Measurements from ENCODE around the gene SEC63.
A peak's percentile ranks its signal among the peaks of the same experiment; 100 is the strongest.
"Not testable (repeated sequence)": the region's sequence is repeated elsewhere in the genome, so short reads cannot be mapped to it uniquely, and the experiment has no call there.

Gene SEC63

DNA sequence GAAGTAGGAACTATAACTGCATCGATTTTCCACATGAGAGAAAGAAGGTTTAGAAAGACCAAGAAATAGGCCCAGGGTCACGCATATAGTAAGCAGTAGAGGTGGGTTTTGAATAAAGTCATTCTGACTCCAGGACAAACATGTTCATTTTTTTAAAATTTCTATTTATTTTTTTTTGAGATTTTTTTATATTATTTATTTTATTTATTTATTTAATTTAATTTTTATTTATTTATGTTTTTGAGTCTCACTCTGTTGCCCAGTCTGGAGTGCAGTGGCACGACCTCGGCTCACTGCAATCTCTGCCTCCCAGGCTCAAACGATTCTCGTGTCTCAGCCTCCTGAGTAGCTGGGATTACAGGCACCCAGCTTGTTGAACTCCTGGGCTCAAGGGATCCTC lies 13.2 kb upstream of the SEC63 start:
- DNase-seq (ENCODE audit: low read depth): no peak
- TF ChIP-seq, protein P1, sequence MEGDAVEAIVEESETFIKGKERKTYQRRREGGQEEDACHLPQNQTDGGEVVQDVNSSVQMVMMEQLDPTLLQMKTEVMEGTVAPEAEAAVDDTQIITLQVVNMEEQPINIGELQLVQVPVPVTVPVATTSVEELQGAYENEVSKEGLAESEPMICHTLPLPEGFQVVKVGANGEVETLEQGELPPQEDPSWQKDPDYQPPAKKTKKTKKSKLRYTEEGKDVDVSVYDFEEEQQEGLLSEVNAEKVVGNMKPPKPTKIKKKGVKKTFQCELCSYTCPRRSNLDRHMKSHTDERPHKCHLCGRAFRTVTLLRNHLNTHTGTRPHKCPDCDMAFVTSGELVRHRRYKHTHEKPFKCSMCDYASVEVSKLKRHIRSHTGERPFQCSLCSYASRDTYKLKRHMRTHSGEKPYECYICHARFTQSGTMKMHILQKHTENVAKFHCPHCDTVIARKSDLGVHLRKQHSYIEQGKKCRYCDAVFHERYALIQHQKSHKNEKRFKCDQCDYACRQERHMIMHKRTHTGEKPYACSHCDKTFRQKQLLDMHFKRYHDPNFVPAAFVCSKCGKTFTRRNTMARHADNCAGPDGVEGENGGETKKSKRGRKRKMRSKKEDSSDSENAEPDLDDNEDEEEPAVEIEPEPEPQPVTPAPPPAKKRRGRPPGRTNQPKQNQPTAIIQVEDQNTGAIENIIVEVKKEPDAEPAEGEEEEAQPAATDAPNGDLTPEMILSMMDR (conservative IDR thresholded peaks at IDR 0.05; ENCODE audit: low read depth, low read length): no peak
- H3K4me3 ChIP-seq (ENCODE audit: low read length): no peak overlapping the region

DNA sequence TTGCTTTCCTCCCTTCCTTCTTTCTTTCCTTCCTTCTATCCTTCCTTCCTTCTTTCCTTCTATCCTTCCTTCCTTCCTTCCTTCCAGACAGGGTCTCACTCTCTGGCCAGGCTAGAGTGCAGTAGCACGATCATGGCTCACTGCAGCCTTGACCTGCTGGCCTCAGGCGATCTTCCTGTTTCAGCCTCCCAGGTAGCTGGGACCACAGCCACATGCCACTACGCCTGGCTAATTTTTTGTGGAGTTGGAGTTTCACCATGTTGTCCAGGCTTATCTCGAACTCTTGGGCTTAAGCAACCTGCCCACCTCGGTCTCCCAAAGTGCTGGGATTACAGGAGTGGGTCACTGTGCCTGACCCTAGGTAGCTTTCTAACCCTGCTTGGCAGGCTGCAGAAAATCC lies 12.2 kb upstream of the SEC63 start:
- TF ChIP-seq, protein P1 (conservative IDR thresholded peaks at IDR 0.05; ENCODE audit: low read depth, low read length): no peak
- DNase-seq (ENCODE audit: low read depth): no peak
- H3K4me3 ChIP-seq (ENCODE audit: low read length): no peak overlapping the region

DNA sequence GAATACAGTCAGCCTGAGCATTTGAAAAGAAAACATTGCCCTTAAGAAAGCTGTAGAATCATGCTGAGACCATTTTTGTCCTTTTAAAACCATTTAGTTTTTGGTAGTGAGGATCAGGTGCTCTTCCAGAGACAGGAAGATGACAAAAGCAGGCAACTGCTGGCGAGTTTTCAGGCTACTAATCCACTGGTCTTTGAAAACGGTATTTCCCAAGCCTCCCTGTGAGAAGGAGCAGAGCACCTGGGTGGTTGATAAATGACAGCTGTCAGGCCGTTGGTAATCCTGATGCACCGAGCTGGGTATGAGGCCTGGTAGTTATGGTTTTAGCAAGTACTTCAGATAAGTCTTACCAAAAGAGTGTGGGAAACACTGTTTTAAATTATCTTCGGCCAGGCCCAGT lies 10.1 kb upstream of the SEC63 start:
- no peak for DNase-seq (ENCODE audit: low read depth)

DNA sequence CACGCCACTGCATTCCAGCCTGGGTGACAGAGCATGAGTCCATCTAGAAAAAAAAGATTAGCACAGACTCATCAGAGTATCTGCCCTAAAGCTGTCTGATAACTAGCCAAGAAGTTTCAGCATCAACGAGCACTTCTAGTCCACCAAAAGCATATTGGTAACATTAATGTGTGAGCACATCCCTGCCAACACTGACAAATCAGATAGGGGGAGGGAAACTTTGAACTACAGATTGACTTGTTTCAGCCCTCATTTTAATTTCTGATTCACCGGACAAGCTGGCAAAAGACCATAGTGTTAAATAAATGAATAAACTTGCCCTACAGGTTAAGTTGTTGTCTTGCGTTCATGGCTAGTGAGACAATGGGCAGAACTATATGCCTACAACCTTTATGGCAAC lies 7.7 kb upstream of the SEC63 start:
- DNase-seq (ENCODE audit: low read depth): no peak
- TF ChIP-seq, protein P1 (conservative IDR thresholded peaks at IDR 0.05; ENCODE audit: low read depth, low read length): no peak
- no peak overlapping the region for H3K4me3 ChIP-seq (ENCODE audit: low read length)

More for the DNA sequence above, 10.1 kb upstream of the SEC63 start:
- TF ChIP-seq, protein P1 (conservative IDR thresholded peaks at IDR 0.05; ENCODE audit: low read depth, low read length): no peak
- no peak overlapping the region for H3K4me3 ChIP-seq (ENCODE audit: low read length)

DNA sequence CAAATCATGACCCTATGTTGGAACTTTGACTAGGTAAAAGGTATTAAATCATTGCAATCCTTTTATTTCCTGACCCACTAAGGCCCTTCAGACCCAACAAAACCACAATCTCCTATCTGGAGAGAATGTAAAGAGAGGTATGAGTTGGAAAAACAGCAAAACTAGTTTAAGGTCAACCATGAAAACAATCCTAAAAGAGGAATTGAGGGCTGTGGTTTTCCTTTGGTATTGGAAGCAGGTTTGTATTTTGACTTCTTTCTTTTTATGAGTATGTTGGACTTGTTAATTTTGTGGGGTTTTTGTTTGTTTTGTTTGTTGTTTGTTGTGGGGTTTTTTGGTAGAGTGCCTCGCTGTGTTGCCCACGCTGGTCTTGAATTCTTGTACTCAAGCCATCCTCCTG lies 4.7 kb upstream of the SEC63 start:
- no peak for DNase-seq (ENCODE audit: low read depth)
- no peak overlapping the region for H3K4me3 ChIP-seq (ENCODE audit: low read length)
- TF ChIP-seq, protein P1 (conservative IDR thresholded peaks at IDR 0.05; ENCODE audit: low read depth, low read length): no peak

DNA sequence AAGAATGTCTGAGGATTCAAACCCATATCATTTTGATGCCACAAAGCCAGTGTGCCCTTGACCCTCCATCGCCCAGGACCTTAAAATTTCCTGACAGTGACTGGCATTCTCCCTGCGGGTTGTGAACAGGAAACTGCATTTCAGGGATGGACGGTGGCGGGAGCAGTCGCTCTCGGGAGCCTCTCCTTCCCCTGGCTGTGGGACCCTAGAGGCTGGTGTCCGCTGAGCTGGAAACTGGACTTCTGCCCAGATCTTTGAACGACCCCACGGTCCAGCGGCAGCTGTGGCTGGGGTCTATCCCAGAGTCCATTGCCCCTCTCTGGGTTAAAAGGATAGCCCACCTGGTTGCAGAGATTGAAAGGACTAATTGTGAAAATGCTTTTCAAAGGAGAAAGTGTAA lies 1.4 kb upstream of the SEC63 start:
- no peak for DNase-seq (ENCODE audit: low read depth)
- no peak overlapping the region for H3K4me3 ChIP-seq (ENCODE audit: low read length)
- TF ChIP-seq, protein P1 (conservative IDR thresholded peaks at IDR 0.05; ENCODE audit: low read depth, low read length): no peak

DNA sequence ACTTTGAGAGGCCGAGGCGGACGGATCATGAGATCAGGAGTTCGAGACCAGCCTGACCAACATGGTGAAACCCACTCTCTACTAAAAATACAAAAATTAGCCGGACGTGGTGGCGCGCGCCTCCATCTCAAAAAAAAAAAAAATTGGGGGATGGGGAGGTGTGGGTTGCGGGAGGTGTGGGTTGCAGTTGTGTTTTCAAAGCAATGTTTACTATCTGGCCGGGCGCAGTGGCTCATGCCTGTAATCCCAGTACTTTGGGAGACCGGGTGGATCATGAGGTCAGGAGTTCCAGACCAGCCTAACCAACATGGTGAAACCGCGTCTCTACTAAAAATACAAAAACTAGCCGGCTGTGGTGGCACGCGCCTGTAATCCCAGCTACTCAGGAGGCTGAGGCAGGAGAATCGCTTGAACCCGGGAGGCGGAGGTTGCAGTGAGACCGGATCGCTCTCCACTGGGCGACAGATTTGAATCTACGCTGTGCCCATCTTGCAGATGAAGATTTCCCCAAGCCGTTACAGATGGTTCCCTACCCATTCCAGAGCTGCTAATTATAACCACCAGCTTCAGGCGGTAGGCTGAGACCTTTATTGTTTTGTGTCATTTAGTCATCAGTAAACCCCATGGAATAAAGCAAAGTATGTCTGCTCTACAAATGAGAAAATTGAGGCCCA lies 818 bp upstream of the SEC63 start:
- not testable (repeated sequence) for DNase-seq (ENCODE audit: low read depth)
- peak overlapping the region; percentile 53 for H3K4me3 ChIP-seq (ENCODE audit: low read length)
